GM12891 (cell line): Measurements from ENCODE around the gene TLCD2.
"Not testable (repeated sequence)": the region's sequence is repeated elsewhere in the genome, so short reads cannot be mapped to it uniquely, and the experiment has no call there.

Experiments used
- DNase-seq: peaks from one replicate; pipeline ENCODE4 v3.0.0; 2011; ENCODE audit warnings: low spot score; ENCODE audit not compliant: insufficient read length
- FAIRE-seq: peaks from 2 replicates; lab custom pipeline; 2011; peaks lifted over from hg19 to GRCh38; lab: Jason Lieb, UNC
- PAX5 ChIP-seq: IDR thresholded peaks from 2 replicates; pipeline ENCODE4 v1.6.1; 2011; ENCODE audit warnings: low read length, moderate library complexity, mild to moderate bottlenecking; ENCODE audit not compliant: insufficient read depth, severe bottlenecking
- POLR2A ChIP-seq: IDR thresholded peaks from 2 replicates; pipeline ENCODE4 v1.6.1; 2011; ENCODE audit warnings: low read depth, low read length, control low read depth
- POLR2AphosphoS5 ChIP-seq: IDR thresholded peaks from 2 replicates; pipeline ENCODE4 v1.6.1; 2011; ENCODE audit warnings: low read depth, low read length, control low read depth
- POU2F2 ChIP-seq: IDR thresholded peaks from 2 replicates; pipeline ENCODE4 v1.6.1; 2011; ENCODE audit warnings: low read depth, mild to moderate bottlenecking, control low read depth, low read length, moderate library complexity
- SPI1 ChIP-seq: IDR thresholded peaks from 2 replicates; pipeline ENCODE4 v1.6.1; 2011; ENCODE audit warnings: low read depth, low read length, control low read depth
- TAF1 ChIP-seq: IDR thresholded peaks from 2 replicates; pipeline ENCODE4 v1.6.1; 2011; ENCODE audit warnings: low read depth, low read length, control low read depth

The TLCD2 gene

GRCh38 chr17:1727258-1727789, 17.1 kb upstream of the TLCD2 start:
- no peak for FAIRE-seq
- no peak for DNase-seq
- TF ChIP-seq PAX5 (no peak), POLR2A (no peak), POU2F2 (no peak), POLR2AphosphoS5 (no peak), SPI1 (no peak), TAF1 (no peak)

GRCh38 chr17:1726626-1727257, 16.6 kb upstream of the TLCD2 start:
- no peak for FAIRE-seq
- DNase-seq = no peak
- TF ChIP-seq POLR2A (no peak), POLR2AphosphoS5 (no peak), TAF1 (no peak), SPI1 (no peak), POU2F2 (no peak), PAX5 (no peak)

- DNase-seq (no peak), FAIRE-seq (no peak)
- TF ChIP-seq POLR2A (no peak), POLR2AphosphoS5 (no peak), TAF1 (no peak), SPI1 (no peak), POU2F2 (no peak), PAX5 (no peak)
Observed at GRCh38 chr17:1725642-1726511, 15.7 kb upstream of the TLCD2 start.

- DNase-seq = no peak
- TF ChIP-seq POU2F2 (no peak), POLR2AphosphoS5 (no peak), TAF1 (no peak), PAX5 (no peak), POLR2A (no peak), SPI1 (no peak)
- FAIRE-seq = peak; percentile 64
Observed at GRCh38 chr17:1724869-1725641, 14.9 kb upstream of the TLCD2 start.

- peak; percentile 84 for FAIRE-seq
- no peak; the same call in 1 of the 2 replicates for TF ChIP-seq POLR2A
- no peak for TF ChIP-seq POLR2AphosphoS5
- TF ChIP-seq TAF1 = no peak
- no peak for TF ChIP-seq POU2F2
- TF ChIP-seq PAX5 = peak; percentile 46
- TF ChIP-seq SPI1 = peak; percentile 18; the same call in 1 of the 2 replicates
- DNase-seq = peak; percentile 98
Observed at GRCh38 chr17:1724351-1724868, 14.2 kb upstream of the TLCD2 start, which contains the start of gene WDR81. Gene WDR81, plus strand, starts transcription at chr17:1724704. Its CDS starts 256 bp downstream, at chr17:1724960.

GRCh38 chr17:1722022-1722421, 11.8 kb upstream of the TLCD2 start:
- 0 out of 2 replicates have a peak, but pooled peaks have one; percentile 22 for TF ChIP-seq POU2F2
- DNase-seq = not testable (repeated sequence)
- FAIRE-seq = peak; percentile 33

- TF ChIP-seq SPI1 (no peak), POLR2AphosphoS5 (no peak), PAX5 (no peak)
- FAIRE-seq = peak; percentile 83
- DNase-seq = no peak
Observed at GRCh38 chr17:1720856-1721386, 10.7 kb upstream of the TLCD2 start.

- DNase-seq (no peak), FAIRE-seq (no peak)
- no peak for TF ChIP-seq POU2F2
- TF ChIP-seq PAX5 = no peak
- TF ChIP-seq POLR2AphosphoS5 = no peak
- TF ChIP-seq POLR2A = no peak
- no peak for TF ChIP-seq TAF1
- no peak for TF ChIP-seq SPI1
Observed at GRCh38 chr17:1718362-1719165, 8.4 kb upstream of the TLCD2 start.
